Epithelial cell of proximal tubule (primary cell): ENCODE results near the gene OR2M5. TPM values are rescaled to one million over a fixed set of nuclear protein-coding genes. Genes with fewer than 3 reads are reported as not detected.

Experiments
- DNase-seq: peaks from one replicate; pipeline ENCODE4 v3.0.0-alpha.2; 2011; ENCODE audit warnings: low read depth
- H3K4me3 ChIP-seq: 2 replicates; pipeline ENCODE4 v1.5.1; 2011; ENCODE audit warnings: low read depth, mild to moderate bottlenecking, low read length
- CTCF ChIP-seq: conservative IDR thresholded peaks from 2 replicates; pipeline ENCODE4 v1.5.1; 2012; ENCODE audit warnings: low read depth, mild to moderate bottlenecking, low read length
- total RNA-seq: library from RNA; depleted of rRNA; stranded (reverse); fragments of >200 nt; gene quantifications from 2 replicates; pipeline ENCODE4 v1.2.3, GENCODE V29; 2015

OR2M5 gene
- total RNA-seq: not detected in 2 replicates

GRCh38 chr1:248144513-248145198, at the start of gene OR2M5:
Gene OR2M5, plus strand, starts transcription at chr1:248145148. Its CDS starts 0 bp downstream, at chr1:248145148.
- H3K4me3 ChIP-seq: no peak within 1 kb of the TSS
- TF ChIP-seq CTCF: no peak
- no peak for DNase-seq

DNA sequence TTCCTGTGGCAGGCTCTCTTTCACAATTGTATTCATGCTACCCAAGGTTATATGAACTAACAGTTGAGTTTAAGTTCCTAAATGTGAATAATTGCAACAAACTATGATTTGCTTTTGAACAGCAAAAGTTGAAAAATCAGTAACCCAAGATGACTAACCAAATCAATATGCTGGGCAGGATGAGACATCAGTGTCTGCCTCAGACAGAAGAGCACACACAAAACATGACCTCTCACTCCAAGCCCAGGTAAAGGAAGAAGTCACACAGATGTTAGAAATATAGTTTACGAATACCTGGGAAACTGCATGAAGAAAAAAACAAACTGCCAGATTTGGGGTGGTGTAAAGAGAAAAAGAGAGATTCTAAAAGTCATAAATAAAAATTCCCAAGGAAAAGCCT, 46.4 kb upstream of the OR2M5 start:
- no peak overlapping the region for H3K4me3 ChIP-seq
- TF ChIP-seq CTCF: no peak
- no peak for DNase-seq

GRCh38 chr1:248102847-248103246, 42.1 kb upstream of the OR2M5 start:
- no peak for TF ChIP-seq CTCF
- H3K4me3 ChIP-seq: no peak overlapping the region
- DNase-seq: no peak

DNA sequence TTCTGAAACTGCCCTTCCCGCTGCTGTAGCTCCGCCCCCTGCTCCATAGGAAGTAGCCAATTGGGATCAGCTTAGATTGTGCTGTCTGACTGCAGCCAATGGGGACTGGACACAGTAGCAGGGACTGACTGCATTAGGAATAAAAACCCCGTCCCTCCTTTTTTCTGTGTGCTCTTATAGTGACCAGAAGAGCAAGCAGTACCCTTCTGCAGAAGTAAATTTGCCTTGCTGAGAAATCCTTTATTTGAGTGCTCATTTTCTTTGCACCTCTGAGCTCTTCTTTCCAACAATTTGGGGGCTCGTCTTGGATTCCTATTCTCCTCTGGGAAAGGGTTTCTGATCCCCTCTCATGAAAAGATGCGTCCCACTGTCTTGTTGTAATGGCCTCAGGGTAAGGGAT, 33.8 kb upstream of the OR2M5 start:
- TF ChIP-seq CTCF: no peak
- no peak overlapping the region for H3K4me3 ChIP-seq

GRCh38 chr1:248114890-248115289, 30.1 kb upstream of the OR2M5 start:
- no peak for TF ChIP-seq CTCF
- DNase-seq: no peak
- H3K4me3 ChIP-seq: no peak overlapping the region

More for the DNA sequence above, 33.8 kb upstream of the OR2M5 start:
- no peak for DNase-seq

DNA sequence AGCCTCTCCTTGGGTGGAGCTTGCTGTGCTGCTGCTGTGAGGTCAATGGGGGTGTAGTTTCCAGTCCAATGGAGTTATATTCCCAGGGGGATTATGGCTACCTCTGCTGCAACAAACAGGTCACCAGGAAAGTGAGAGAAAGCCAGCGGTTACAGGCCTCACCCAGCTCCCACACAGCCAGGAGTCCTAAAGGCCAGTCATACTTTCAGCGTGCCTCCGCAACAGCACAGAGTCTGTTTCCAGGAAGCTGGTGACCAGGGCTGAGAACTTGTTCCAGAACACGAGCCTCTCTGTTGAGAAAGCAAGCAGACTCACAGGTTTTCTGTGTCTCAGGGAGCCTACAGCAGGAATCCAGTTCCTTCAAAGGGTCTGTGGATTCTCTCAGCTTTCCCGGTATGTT, 17.3 kb upstream of the OR2M5 start:
- no peak for DNase-seq
- H3K4me3 ChIP-seq: no peak overlapping the region
- TF ChIP-seq CTCF: no peak

- no peak overlapping the region for H3K4me3 ChIP-seq
- TF ChIP-seq CTCF: no peak
- no peak for DNase-seq
Measured at GRCh38 chr1:248136811-248137210, 8.1 kb upstream of the OR2M5 start.
